ENCODE data around the gene EDARADD. TPM values are rescaled to one million over a fixed set of nuclear protein-coding genes. Genes with fewer than 3 reads are reported as not detected.

The EDARADD gene
- total RNA-seq, 2 experiments from 2014 or later = not detected

- Histone ChIP-seq H3K4me1 (ENCODE audit: insufficient read depth, low read length, poor library complexity, severe bottlenecking) (no peaks in the 10 kb centered on the region), H3K4me2 (ENCODE audit: low read length) (no peak overlapping the region), H3K79me2 (ENCODE audit: insufficient read depth, low read depth, low read length) (no peaks in the 10 kb centered on the region), H3K27ac (ENCODE audit: low read depth, low read length, poor library complexity, severe bottlenecking) (no peak overlapping the region), H3K36me3 (ENCODE audit: insufficient read depth, low read length) (no peaks in the 10 kb centered on the region), H3K4me3 (ENCODE audit: low read depth, low read length, poor library complexity, severe bottlenecking) (no peak overlapping the region), H2AFZ (ENCODE audit: low read length) (no peak overlapping the region), H3K9me2 (ENCODE audit: insufficient read depth, low read length) (no peaks in the 10 kb centered on the region), H4K20me1 (ENCODE audit: insufficient read depth, low read length) (0 out of 2 replicates have a peak, but pooled peaks cover 3% of the 10 kb centered on the region), H3K9me3 (ENCODE audit: low read length) (no peaks in the 10 kb centered on the region)
- intact Hi-C loops (cut with micrococcal nuclease; ENCODE audit: unreplicated experiment) = no loop called here
- POLR2A ChIA-PET = no interaction called here
- no TSS peak for BruUV-seq (replicated peaks)
- TF ChIP-seq CTCF (conservative IDR thresholded peaks at IDR 0.05; ENCODE audit: low read length) (no peak), EZH2phosphoT487 (IDR thresholded peaks at IDR 0.05; ENCODE audit: borderline replicate concordance, low read depth, low read length) (no peak)
- CTCF ChIA-PET (ENCODE audit: unreplicated experiment) = no interaction called here
- DNase-seq (ENCODE audit: low spot score) = no peak
Measured at GRCh38 chr1:236511735-236512418, 117.8 kb downstream of the EDARADD start.

GRCh38 chr1:236514703-236515442 lies 120.8 kb downstream of the EDARADD start:
- ChIA-PET POLR2A (interaction anchor here (0.8 to 1.6 kb wide), 2 partner anchors 12 to 168 kb away, joined by 3 to 5 read pairs; no protein-coding TSS in a partner anchor), CTCF (ENCODE audit: unreplicated experiment) (no interaction called here)
- Histone ChIP-seq H3K79me2 (ENCODE audit: insufficient read depth, low read depth, low read length) (no peaks in the 10 kb centered on the region), H3K4me1 (ENCODE audit: insufficient read depth, low read length, poor library complexity, severe bottlenecking) (no peaks in the 10 kb centered on the region), H3K27ac (ENCODE audit: low read depth, low read length, poor library complexity, severe bottlenecking) (no peak overlapping the region), H4K20me1 (ENCODE audit: insufficient read depth, low read length) (0 out of 2 replicates have a peak, but pooled peaks cover 3% of the 10 kb centered on the region), H3K9me3 (ENCODE audit: low read length) (no peaks in the 10 kb centered on the region), H3K36me3 (ENCODE audit: insufficient read depth, low read length) (no peaks in the 10 kb centered on the region), H3K9me2 (ENCODE audit: insufficient read depth, low read length) (no peaks in the 10 kb centered on the region), H3K4me2 (ENCODE audit: low read length) (no peak overlapping the region), H2AFZ (ENCODE audit: low read length) (no peak overlapping the region; the same call in 1 of the 2 replicates), H3K4me3 (ENCODE audit: low read depth, low read length, poor library complexity, severe bottlenecking) (no peak overlapping the region)
- TF ChIP-seq EZH2phosphoT487 (IDR thresholded peaks at IDR 0.05; ENCODE audit: borderline replicate concordance, low read depth, low read length) (no peak), CTCF (conservative IDR thresholded peaks at IDR 0.05; ENCODE audit: low read length) (no peak)
- no peak for DNase-seq (ENCODE audit: low spot score)
- no TSS peak for BruUV-seq (replicated peaks)
- intact Hi-C loops (cut with micrococcal nuclease; ENCODE audit: unreplicated experiment) = no loop called here
